Suprapubic skin (tissue), 4 donors: ENCODE data around the gene GPBP1. TPM values are rescaled to one million over a fixed set of nuclear protein-coding genes. Genes with fewer than 3 reads are reported as not detected.
"Not testable (repeated sequence)": the region's sequence is repeated elsewhere in the genome, so short reads cannot be mapped to it uniquely, and the experiment has no call there.

ENCODE experiments used
- DNase-seq, 2 donors: peaks; one replicate each; pipeline ENCODE4 v3.0.0-alpha.2; 2019; ENCODE audit warnings: low spot score in 2 of 2
- H3K27ac ChIP-seq: fragments of 200-600 bp; sonication (generic); one replicate; pipeline ENCODE4 v1.5.1; 2019
- H3K27me3 ChIP-seq: fragments of 200-600 bp; sonication (generic); one replicate; pipeline ENCODE4 v1.5.1; 2019
- H3K36me3 ChIP-seq: fragments of 200-600 bp; sonication (generic); one replicate; pipeline ENCODE4 v1.5.1; 2019
- H3K4me1 ChIP-seq: fragments of 200-600 bp; sonication (generic); one replicate; pipeline ENCODE4 v1.5.1; 2019
- H3K4me3 ChIP-seq: fragments of 200-600 bp; sonication (generic); one replicate; pipeline ENCODE4 v1.5.1; 2019; ENCODE audit warnings: mild to moderate bottlenecking
- H3K9me3 ChIP-seq: fragments of 200-600 bp; sonication (generic); one replicate; pipeline ENCODE4 v1.5.1; 2019
- CTCF ChIP-seq, 2 donors: fragments of 200-600 bp in 1 of 2; fragments of 450-650 bp in 1 of 2; sonication (generic) in 1 of 2; IDR thresholded peaks; one replicate each; pipeline ENCODE4 v1.5.1; 2016 to 2019; ENCODE audit warnings: antibody characterized with exemption in 2 of 2, mild to moderate bottlenecking in 1 of 2, moderate library complexity in 1 of 2
- EP300 ChIP-seq: sonication (generic); formaldehyde crosslinking; IDR thresholded peaks from one replicate; pipeline ENCODE4 v1.6.1; 2017; ENCODE audit warnings: antibody characterized with exemption
- POLR2A ChIP-seq, 2 donors: fragments of 450-650 bp; IDR thresholded peaks; one replicate each; pipeline ENCODE4 v1.6.1; 2017; ENCODE audit warnings: antibody characterized with exemption in 2 of 2, mild to moderate bottlenecking in 2 of 2, moderate library complexity in 2 of 2
- POLR2AphosphoS5 ChIP-seq, 3 donors: sonication (generic); formaldehyde crosslinking; IDR thresholded peaks; one replicate each; pipeline ENCODE4 v1.6.1; 2017; ENCODE audit warnings: antibody characterized with exemption in 3 of 3
- WGBS: methylation state at CpG from one replicate; pipeline ENCODE4 v1.1.5; 2018; 5-methylcytosine and 5-hydroxymethylcytosine counted together
- total RNA-seq, 4 donors: library from RNA; depleted of rRNA; stranded (reverse); fragments of >200 nt; gene quantifications; one replicate each; pipeline ENCODE4 v1.1.0, GENCODE V29; 2016

The GPBP1 gene
- total RNA-seq, 4 donors from 2014 or later = 49.3 to 74.8 (median 62.5) TPM

- H3K27ac ChIP-seq = no peak overlapping the region
- H3K4me3 ChIP-seq = no peak overlapping the region
- 77% methylated on average over 2 of the region's 2 CpGs for WGBS
- no peak for DNase-seq
- H3K36me3 ChIP-seq = peaks cover 8% of the 10 kb centered on the region
- H3K9me3 ChIP-seq = no peaks in the 10 kb centered on the region
- peaks cover 27% of the 10 kb centered on the region for H3K4me1 ChIP-seq
- H3K27me3 ChIP-seq = no peaks in the 10 kb centered on the region
- TF ChIP-seq EP300 (no peak), CTCF (IDR thresholded peaks at IDR 0.05) (no peak), POLR2A (IDR thresholded peaks at IDR 0.05) (no peak)
Observed at GRCh38 chr5:57191986-57192385, 18.1 kb downstream of the GPBP1 start.

- WGBS = 90% methylated on average over 6 of the region's 6 CpGs
- peaks cover 18% of the 10 kb centered on the region for H3K4me1 ChIP-seq
Observed at GRCh38 chr5:57192832-57193231, 19.0 kb downstream of the GPBP1 start.

GRCh38 chr5:57193757-57194413 lies 20.0 kb downstream of the GPBP1 start:
- H3K27ac ChIP-seq = no peak overlapping the region
- H3K9me3 ChIP-seq = no peaks in the 10 kb centered on the region
- H3K4me1 ChIP-seq = peaks cover 12% of the 10 kb centered on the region
- TF ChIP-seq POLR2AphosphoS5 (IDR thresholded peaks at IDR 0.05) (no peak), CTCF (IDR thresholded peaks at IDR 0.05) (no peak), POLR2A (IDR thresholded peaks at IDR 0.05) (no peak), EP300 (no peak)
- H3K4me3 ChIP-seq = no peak overlapping the region
- peaks cover 9% of the 10 kb centered on the region for H3K36me3 ChIP-seq
- DNase-seq = no peak
- WGBS = 90% methylated on average over 3 of the region's 3 CpGs
- H3K27me3 ChIP-seq = no peaks in the 10 kb centered on the region

More at GRCh38 chr5:57192832-57193231, 19.0 kb downstream of the GPBP1 start:
- not testable (repeated sequence) for H3K4me3 ChIP-seq, DNase-seq, H3K36me3 ChIP-seq, H3K27me3 ChIP-seq, H3K27ac ChIP-seq, H3K9me3 ChIP-seq

DNA sequence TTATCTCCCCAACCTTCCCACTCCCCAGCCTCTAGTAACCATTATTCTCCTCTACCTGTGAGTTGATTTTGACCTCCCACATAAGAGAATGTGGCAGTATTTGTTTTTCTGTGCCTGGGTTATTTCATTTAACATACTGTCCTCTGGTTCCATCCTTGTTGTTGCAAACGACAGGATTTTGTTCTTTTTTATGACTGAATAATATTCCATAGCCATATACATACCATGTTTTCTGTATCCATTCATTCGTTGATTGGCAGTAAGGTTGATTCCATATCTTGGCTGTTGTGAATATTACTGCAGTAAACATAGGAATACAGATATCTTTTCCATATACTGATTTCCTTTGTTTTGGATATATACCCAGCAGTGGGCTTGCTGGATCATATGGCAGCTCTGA lies 20.8 kb downstream of the GPBP1 start:
- Histone ChIP-seq H3K9me3 (no peaks in the 10 kb centered on the region), H3K36me3 (peaks cover 9% of the 10 kb centered on the region), H3K27ac (no peak overlapping the region), H3K4me1 (peaks cover 4% of the 10 kb centered on the region), H3K27me3 (no peaks in the 10 kb centered on the region), H3K4me3 (no peak overlapping the region)
- 93% methylated on average over 2 of the region's 2 CpGs for WGBS
- DNase-seq = no peak
- TF ChIP-seq CTCF (IDR thresholded peaks at IDR 0.05) = no peak
- no peak for TF ChIP-seq POLR2A (IDR thresholded peaks at IDR 0.05)
- TF ChIP-seq POLR2AphosphoS5 (IDR thresholded peaks at IDR 0.05) = no peak
- TF ChIP-seq EP300 = no peak

DNA sequence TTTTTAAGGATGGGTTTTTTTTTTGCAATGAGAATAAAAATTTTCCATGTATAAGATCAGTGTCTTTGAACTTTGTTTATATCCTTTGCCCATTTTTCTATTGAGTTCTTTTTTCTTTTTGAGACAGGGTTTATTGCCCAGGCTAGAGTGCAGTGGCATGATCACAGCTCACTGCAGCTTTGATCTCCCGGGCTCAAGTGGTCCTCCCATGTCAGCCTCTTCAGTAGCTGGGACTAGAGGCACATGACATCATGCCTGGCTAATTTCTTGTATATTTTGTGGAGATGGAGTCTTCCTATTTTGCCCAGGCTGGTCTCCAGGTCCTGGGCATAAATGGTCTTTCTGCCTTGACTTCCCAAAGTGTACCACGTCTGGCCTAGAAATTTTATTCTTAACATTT lies 21.2 kb downstream of the GPBP1 start:
- peaks cover 9% of the 10 kb centered on the region for H3K36me3 ChIP-seq
- 88% methylated on average over 2 of the region's 2 CpGs for WGBS

More for the DNA sequence above, 21.2 kb downstream of the GPBP1 start:
- peaks cover under 1% of the 10 kb centered on the region for H3K4me1 ChIP-seq
- H3K4me3 ChIP-seq = no peak overlapping the region
- TF ChIP-seq POLR2A (IDR thresholded peaks at IDR 0.05) (no peak), CTCF (IDR thresholded peaks at IDR 0.05) (no peak), EP300 (no peak), POLR2AphosphoS5 (IDR thresholded peaks at IDR 0.05) (no peak)
- no peaks in the 10 kb centered on the region for H3K9me3 ChIP-seq
- DNase-seq = no peak
- no peak overlapping the region for H3K27ac ChIP-seq
- no peaks in the 10 kb centered on the region for H3K27me3 ChIP-seq
